ENCODE data around the gene UMODL1. TPM values are rescaled to one million over a fixed set of nuclear protein-coding genes. Genes with fewer than 3 reads are reported as not detected.

Gene UMODL1
- polyA plus RNA-seq, 3 donors: not detected

DNA sequence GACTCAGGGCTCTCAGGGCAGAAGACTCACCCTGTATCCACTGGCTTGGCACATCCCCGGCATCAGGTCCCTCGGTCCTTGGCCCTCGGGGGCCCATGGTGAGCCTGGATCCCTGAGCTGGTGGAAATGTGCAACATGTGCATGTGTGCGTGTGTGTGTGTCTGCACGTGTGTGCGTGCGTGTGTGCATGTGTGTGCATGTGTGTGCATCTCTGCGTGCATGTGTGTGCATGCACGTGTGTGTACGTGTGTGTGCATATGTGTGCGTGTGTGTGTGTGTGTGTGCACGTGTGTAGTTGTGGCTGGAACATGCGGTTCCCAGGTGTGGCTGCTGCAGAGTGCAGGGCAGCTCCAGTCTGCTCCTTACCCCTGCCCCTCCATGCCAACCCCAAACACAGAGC is 51.3 kb downstream of the UMODL1 start:
- H3K36me3 ChIP-seq (replicated peaks in 1 of 2; ENCODE audit: control insufficient read depth in 1 of 2, insufficient read depth in 2 of 2, low read length in 2 of 2): no peaks in the 10 kb centered on the region
- no peak overlapping the region for H3K4me2 ChIP-seq (replicated peaks; ENCODE audit: extremely low read depth, low read length, poor library complexity, severe bottlenecking)
- H3K4me3 ChIP-seq (replicated peaks in 1 of 3; ENCODE audit: low read depth in 2 of 3, low read length in 3 of 3): no peak overlapping the region
- no peak overlapping the region for H3K27ac ChIP-seq (ENCODE audit: low read depth in 1 of 2, low read length in 2 of 2)
- H3K36me3 Mint-ChIP-seq: no peaks in the 10 kb centered on the region
- H3K27ac Mint-ChIP-seq: no peak overlapping the region
- peaks cover 26 to 49% (median 41%) of the 10 kb centered on the region in 3 donors for H3K27me3 Mint-ChIP-seq (ENCODE audit: low read depth in 3 of 3)
- H3K9me3 Mint-ChIP-seq: no peaks in the 10 kb centered on the region
- H2AFZ ChIP-seq (ENCODE audit: insufficient read depth, low read depth, low read length, poor library complexity, severe bottlenecking): no peak overlapping the region
- H3K9ac ChIP-seq (ENCODE audit: insufficient read depth, low read length, poor library complexity, severe bottlenecking): no peak overlapping the region
- H3K79me2 ChIP-seq (ENCODE audit: insufficient read depth, low read length): no peaks in the 10 kb centered on the region
- DNase-seq: no peak
- intact Hi-C loops (cut with micrococcal nuclease): no loop called here
- peaks cover 5 to 33% of the 10 kb centered on the region in 2 donors for H3K27me3 ChIP-seq (ENCODE audit: control insufficient read depth in 2 of 2, insufficient read depth in 2 of 2, low read length in 2 of 2)
- H3K4me1 Mint-ChIP-seq: peaks cover 56% of the 10 kb centered on the region
- 88% methylated on average over 10 of the region's 13 CpGs for WGBS (ENCODE audit: insufficient coverage)
- no peak overlapping the region for H3K4me3 Mint-ChIP-seq
- no peaks in the 10 kb centered on the region for H4K20me1 ChIP-seq (ENCODE audit: insufficient read depth, low read length)
- peaks cover 48 to 51% of the 10 kb centered on the region in 2 donors for H3K4me1 ChIP-seq (ENCODE audit: control insufficient read depth in 1 of 2, insufficient read depth in 2 of 2, low read length in 2 of 2)
- no peaks in the 10 kb centered on the region for H3K9me3 ChIP-seq (replicated peaks in 1 of 2; ENCODE audit: control insufficient read depth in 1 of 2, insufficient read depth in 1 of 2, low read length in 2 of 2)
- TF ChIP-seq CTCF (IDR thresholded peaks at IDR 0.05): no peak

GRCh38 chr21:42122808-42123207 is 51.7 kb downstream of the UMODL1 start:
- Histone ChIP-seq H3K9ac (ENCODE audit: insufficient read depth, low read length, poor library complexity, severe bottlenecking) (no peak overlapping the region), H3K79me2 (ENCODE audit: insufficient read depth, low read length) (no peaks in the 10 kb centered on the region), H3K27me3 (ENCODE audit: control insufficient read depth in 2 of 2, insufficient read depth in 2 of 2, low read length in 2 of 2) (peaks cover 3 to 30% of the 10 kb centered on the region in 2 donors), H4K20me1 (ENCODE audit: insufficient read depth, low read length) (no peaks in the 10 kb centered on the region), H3K9me3 (replicated peaks in 1 of 2; ENCODE audit: control insufficient read depth in 1 of 2, insufficient read depth in 1 of 2, low read length in 2 of 2) (no peaks in the 10 kb centered on the region), H2AFZ (ENCODE audit: insufficient read depth, low read depth, low read length, poor library complexity, severe bottlenecking) (no peak overlapping the region), H3K4me3 (replicated peaks in 1 of 3; ENCODE audit: low read depth in 2 of 3, low read length in 3 of 3) (no peak overlapping the region), H3K36me3 (replicated peaks in 1 of 2; ENCODE audit: control insufficient read depth in 1 of 2, insufficient read depth in 2 of 2, low read length in 2 of 2) (no peaks in the 10 kb centered on the region), H3K4me2 (replicated peaks; ENCODE audit: extremely low read depth, low read length, poor library complexity, severe bottlenecking) (no peak overlapping the region), H3K27ac (ENCODE audit: low read depth in 1 of 2, low read length in 2 of 2) (no peak overlapping the region), H3K4me1 (ENCODE audit: control insufficient read depth in 1 of 2, insufficient read depth in 2 of 2, low read length in 2 of 2) (peaks cover 45 to 47% of the 10 kb centered on the region in 2 donors)
- Mint-ChIP-seq H3K4me3 (no peak overlapping the region), H3K27me3 (ENCODE audit: low read depth in 3 of 3) (peaks cover 22 to 45% (median 39%) of the 10 kb centered on the region in 3 donors), H3K36me3 (no peaks in the 10 kb centered on the region), H3K27ac (peak overlapping the region in 1 of 7 donors; percentile 64), H3K4me1 (peaks cover 52% of the 10 kb centered on the region), H3K9me3 (no peaks in the 10 kb centered on the region)
- no peak for TF ChIP-seq CTCF (IDR thresholded peaks at IDR 0.05)
- WGBS (ENCODE audit: insufficient coverage): 50% methylated on average over 13 of the region's 13 CpGs
- intact Hi-C loops (cut with micrococcal nuclease): no loop called here
- DNase-seq: no peak
